ENCODE results near the gene UBXN11. TPM values are rescaled to one million over a fixed set of nuclear protein-coding genes. Genes with fewer than 3 reads are reported as not detected.

Gene UBXN11
- polyA plus RNA-seq, 1 donor from 2014 or later, result 18.5 TPM

- Histone ChIP-seq H3K79me2 (replicated peaks; ENCODE audit: insufficient read depth, low read length) (no peaks in the 10 kb centered on the region), H3K27ac (ENCODE audit: low read length) (no peak overlapping the region), H3F3A (ENCODE audit: insufficient read depth, low read length, poor library complexity, severe bottlenecking) (no peaks in the 10 kb centered on the region), H3K9ac (ENCODE audit: low read length) (no peak overlapping the region), H3K9me3 (ENCODE audit: low read length) (no peaks in the 10 kb centered on the region), H3K27me3 (ENCODE audit: insufficient read depth, low read depth, low read length) (no peaks in the 10 kb centered on the region), H2AFZ (ENCODE audit: low read depth, low read length) (no peak overlapping the region), H3K9me2 (ENCODE audit: insufficient read depth, low read length) (no peaks in the 10 kb centered on the region), H3K4me2 (ENCODE audit: low read length) (no peak overlapping the region), H4K20me1 (ENCODE audit: insufficient read depth) (no peaks in the 10 kb centered on the region), H3K4me3 (ENCODE audit: low read length) (no peak overlapping the region), H3K36me3 (ENCODE audit: insufficient read depth, low read length) (no peaks in the 10 kb centered on the region)
- TF ChIP-seq POLR2AphosphoS5 (IDR thresholded peaks at IDR 0.05), result no peak
- no peak for TF ChIP-seq MXI1 (conservative IDR thresholded peaks at IDR 0.05; ENCODE audit: poor library complexity, severe bottlenecking)
- TF ChIP-seq EZH2 (IDR thresholded peaks at IDR 0.05; ENCODE audit: borderline replicate concordance, insufficient read depth, low read length, poor library complexity, severe bottlenecking), result no peak
Observed at GRCh38 chr1:26349188-26349876, 42.9 kb upstream of the UBXN11 start.

DNA sequence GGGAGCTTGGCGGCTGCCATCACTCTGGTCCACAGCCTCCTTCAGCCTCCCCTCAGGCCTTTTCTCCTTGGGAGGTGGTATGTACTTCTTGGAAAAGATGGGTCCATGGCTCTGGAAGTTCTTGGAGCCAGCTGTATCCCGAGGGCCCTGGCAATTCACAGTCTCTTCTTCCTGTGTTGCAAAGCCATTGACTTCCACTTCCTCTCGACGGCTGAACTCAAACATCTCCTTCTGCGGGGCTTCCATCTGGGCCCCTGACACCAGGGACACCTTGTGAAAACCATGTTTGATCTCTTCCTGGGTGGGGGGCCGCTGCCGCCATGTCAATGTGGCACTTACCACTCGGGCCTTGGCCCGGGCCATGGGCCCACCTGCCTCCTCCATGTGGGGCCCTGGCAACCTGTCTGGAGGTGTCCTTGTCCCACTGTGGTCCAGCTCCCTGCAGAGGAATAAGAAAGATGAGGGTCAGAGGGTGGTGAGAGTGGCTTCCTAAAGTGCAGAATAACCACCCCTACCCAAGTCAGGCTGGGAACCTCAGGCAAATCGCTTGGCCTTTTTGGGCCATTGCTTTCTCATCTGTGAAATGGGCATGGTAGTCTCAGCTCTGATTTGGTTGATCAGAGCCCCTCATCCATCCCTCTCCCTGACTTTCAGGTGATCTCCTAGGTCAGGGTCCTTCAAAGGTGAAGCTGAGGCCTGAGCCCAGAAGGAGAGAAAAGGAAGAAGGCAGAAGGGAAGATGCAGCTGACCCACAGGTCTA lies 40.0 kb upstream of the UBXN11 start:
- no peaks in the 10 kb centered on the region for H3K9me2 ChIP-seq (ENCODE audit: insufficient read depth, low read length)
- H3K9ac ChIP-seq (ENCODE audit: low read length), result no peak overlapping the region
- no peak overlapping the region for H3K27ac ChIP-seq (ENCODE audit: low read length)
- TF ChIP-seq POLR2AphosphoS5 (IDR thresholded peaks at IDR 0.05), result no peak
- TF ChIP-seq EZH2 (IDR thresholded peaks at IDR 0.05; ENCODE audit: borderline replicate concordance, insufficient read depth, low read length, poor library complexity, severe bottlenecking), result no peak
- no peak for TF ChIP-seq SMC3 (conservative IDR thresholded peaks at IDR 0.05; ENCODE audit: poor library complexity)
- no peak for TF ChIP-seq RAD21 (conservative IDR thresholded peaks at IDR 0.05)
- no peak for TF ChIP-seq EP300 (conservative IDR thresholded peaks at IDR 0.05; ENCODE audit: poor library complexity, severe bottlenecking)
- TF ChIP-seq, protein P1, sequence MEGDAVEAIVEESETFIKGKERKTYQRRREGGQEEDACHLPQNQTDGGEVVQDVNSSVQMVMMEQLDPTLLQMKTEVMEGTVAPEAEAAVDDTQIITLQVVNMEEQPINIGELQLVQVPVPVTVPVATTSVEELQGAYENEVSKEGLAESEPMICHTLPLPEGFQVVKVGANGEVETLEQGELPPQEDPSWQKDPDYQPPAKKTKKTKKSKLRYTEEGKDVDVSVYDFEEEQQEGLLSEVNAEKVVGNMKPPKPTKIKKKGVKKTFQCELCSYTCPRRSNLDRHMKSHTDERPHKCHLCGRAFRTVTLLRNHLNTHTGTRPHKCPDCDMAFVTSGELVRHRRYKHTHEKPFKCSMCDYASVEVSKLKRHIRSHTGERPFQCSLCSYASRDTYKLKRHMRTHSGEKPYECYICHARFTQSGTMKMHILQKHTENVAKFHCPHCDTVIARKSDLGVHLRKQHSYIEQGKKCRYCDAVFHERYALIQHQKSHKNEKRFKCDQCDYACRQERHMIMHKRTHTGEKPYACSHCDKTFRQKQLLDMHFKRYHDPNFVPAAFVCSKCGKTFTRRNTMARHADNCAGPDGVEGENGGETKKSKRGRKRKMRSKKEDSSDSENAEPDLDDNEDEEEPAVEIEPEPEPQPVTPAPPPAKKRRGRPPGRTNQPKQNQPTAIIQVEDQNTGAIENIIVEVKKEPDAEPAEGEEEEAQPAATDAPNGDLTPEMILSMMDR (IDR thresholded peaks at IDR 0.05; ENCODE audit: poor library complexity, severe bottlenecking), result no peak
- TF ChIP-seq TAF1 (IDR thresholded peaks at IDR 0.05; ENCODE audit: low read depth), result no peak
- no peak for TF ChIP-seq MXI1 (conservative IDR thresholded peaks at IDR 0.05; ENCODE audit: poor library complexity, severe bottlenecking)
- TF ChIP-seq, protein P2, sequence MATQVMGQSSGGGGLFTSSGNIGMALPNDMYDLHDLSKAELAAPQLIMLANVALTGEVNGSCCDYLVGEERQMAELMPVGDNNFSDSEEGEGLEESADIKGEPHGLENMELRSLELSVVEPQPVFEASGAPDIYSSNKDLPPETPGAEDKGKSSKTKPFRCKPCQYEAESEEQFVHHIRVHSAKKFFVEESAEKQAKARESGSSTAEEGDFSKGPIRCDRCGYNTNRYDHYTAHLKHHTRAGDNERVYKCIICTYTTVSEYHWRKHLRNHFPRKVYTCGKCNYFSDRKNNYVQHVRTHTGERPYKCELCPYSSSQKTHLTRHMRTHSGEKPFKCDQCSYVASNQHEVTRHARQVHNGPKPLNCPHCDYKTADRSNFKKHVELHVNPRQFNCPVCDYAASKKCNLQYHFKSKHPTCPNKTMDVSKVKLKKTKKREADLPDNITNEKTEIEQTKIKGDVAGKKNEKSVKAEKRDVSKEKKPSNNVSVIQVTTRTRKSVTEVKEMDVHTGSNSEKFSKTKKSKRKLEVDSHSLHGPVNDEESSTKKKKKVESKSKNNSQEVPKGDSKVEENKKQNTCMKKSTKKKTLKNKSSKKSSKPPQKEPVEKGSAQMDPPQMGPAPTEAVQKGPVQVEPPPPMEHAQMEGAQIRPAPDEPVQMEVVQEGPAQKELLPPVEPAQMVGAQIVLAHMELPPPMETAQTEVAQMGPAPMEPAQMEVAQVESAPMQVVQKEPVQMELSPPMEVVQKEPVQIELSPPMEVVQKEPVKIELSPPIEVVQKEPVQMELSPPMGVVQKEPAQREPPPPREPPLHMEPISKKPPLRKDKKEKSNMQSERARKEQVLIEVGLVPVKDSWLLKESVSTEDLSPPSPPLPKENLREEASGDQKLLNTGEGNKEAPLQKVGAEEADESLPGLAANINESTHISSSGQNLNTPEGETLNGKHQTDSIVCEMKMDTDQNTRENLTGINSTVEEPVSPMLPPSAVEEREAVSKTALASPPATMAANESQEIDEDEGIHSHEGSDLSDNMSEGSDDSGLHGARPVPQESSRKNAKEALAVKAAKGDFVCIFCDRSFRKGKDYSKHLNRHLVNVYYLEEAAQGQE (IDR thresholded peaks at IDR 0.05; ENCODE audit: borderline replicate concordance), result no peak
- no peak overlapping the region for H3K4me3 ChIP-seq (ENCODE audit: low read length)
- H2AFZ ChIP-seq (ENCODE audit: low read depth, low read length), result no peak overlapping the region
- H3K36me3 ChIP-seq (ENCODE audit: insufficient read depth, low read length), result no peaks in the 10 kb centered on the region
- no peaks in the 10 kb centered on the region for H3K9me3 ChIP-seq (ENCODE audit: low read length)
- H3K4me2 ChIP-seq (ENCODE audit: low read length), result no peak overlapping the region
- no peaks in the 10 kb centered on the region for H4K20me1 ChIP-seq (ENCODE audit: insufficient read depth)
- no peaks in the 10 kb centered on the region for H3K79me2 ChIP-seq (replicated peaks; ENCODE audit: insufficient read depth, low read length)
- H3K27me3 ChIP-seq (ENCODE audit: insufficient read depth, low read depth, low read length), result no peaks in the 10 kb centered on the region
- no peaks in the 10 kb centered on the region for H3F3A ChIP-seq (ENCODE audit: insufficient read depth, low read length, poor library complexity, severe bottlenecking)

Measured in neural cell (in vitro differentiated cells).